Esophagus squamous epithelium (tissue), 5 donors: ENCODE results near the gene GNG12. TPM values are rescaled to one million over a fixed set of nuclear protein-coding genes. Genes with fewer than 3 reads are reported as not detected.
A peak's percentile ranks its signal among the peaks of the same experiment; 100 is the strongest.

Experiments
- DNase-seq: peaks from one replicate; lab custom pipeline; 2025; lab: John Stamatoyannopoulos, UW
- H3K27ac ChIP-seq, 4 donors: fragments of 200-600 bp; sonication (generic); one replicate each; pipeline ENCODE4 v1.5.1; 2016 to 2019; ENCODE audit warnings: mild to moderate bottlenecking in 1 of 4
- H3K27me3 ChIP-seq, 4 donors: fragments of 200-600 bp; sonication (generic); 1 replicate in 3 of 4; 2 replicates in 1 of 4; pipeline versions ENCODE4 v1.5.1 to v1.6.0; 2017 to 2021; ENCODE audit warnings: antibody characterized with exemption in 1 of 4
- H3K36me3 ChIP-seq, 3 donors: fragments of 200-600 bp; sonication (generic); one replicate each; pipeline ENCODE4 v1.5.1; 2016 to 2019
- H3K4me1 ChIP-seq, 3 donors: fragments of 200-600 bp; sonication (generic); one replicate each; pipeline ENCODE4 v1.5.1; 2017 to 2019
- H3K4me3 ChIP-seq, 4 donors: fragments of 200-600 bp; sonication (generic); 1 replicate in 3 of 4; 2 replicates in 1 of 4; pipeline ENCODE4 v1.5.1; 2016 to 2019; ENCODE audit warnings: mild to moderate bottlenecking in 2 of 4, moderate library complexity in 1 of 4
- H3K9me3 ChIP-seq, 3 donors: fragments of 200-600 bp; sonication (generic); one replicate each; pipeline ENCODE4 v1.5.1; 2016 to 2019
- CTCF ChIP-seq, 6 experiments: fragments of 450-650 bp in 4 of 6; fragments of 200-600 bp in 2 of 6; sonication (generic) in 2 of 6; IDR thresholded peaks; one replicate each; pipeline ENCODE4 v1.5.1; 2016 to 2019; ENCODE audit warnings: antibody characterized with exemption in 6 of 6, mild to moderate bottlenecking in 4 of 6, moderate library complexity in 4 of 6
- POLR2A ChIP-seq, 4 donors: fragments of 450-650 bp; IDR thresholded peaks; one replicate each; pipeline ENCODE4 v1.6.1; 2017; ENCODE audit warnings: antibody characterized with exemption in 4 of 4, mild to moderate bottlenecking in 4 of 4, moderate library complexity in 3 of 4
- whole genome bisulfite sequencing, 2 donors: methylation state at CpG; one replicate each; pipeline ENCODE4 v1.1.5; 2018; 5-methylcytosine and 5-hydroxymethylcytosine counted together
- intact Hi-C: fragments of 100-400 bp; cut with DNase I; formaldehyde crosslinking; loops from one replicate; pipeline ENCODE4 v1.15.0; 2022
- total RNA-seq, 4 donors: library from RNA; depleted of rRNA; stranded (reverse); fragments of >200 nt; gene quantifications; one replicate each; pipeline ENCODE4 v1.1.0, GENCODE V29; 2016
- donor health status: DM: yes; HTN: yes; CAD: no.

GNG12 gene
- total RNA-seq, 4 donors from 2014 or later, result 65.4 to 104 (median 89.9) TPM

- TF ChIP-seq CTCF (IDR thresholded peaks at IDR 0.05) (no peak), POLR2A (IDR thresholded peaks at IDR 0.05) (no peak)
- Histone ChIP-seq H3K4me1 (peaks cover 29 to 74% (median 42%) of the 10 kb centered on the region in 3 donors), H3K4me3 (no peak overlapping the region), H3K27ac (peak overlapping the region in 3 of 4 donors; percentile 2 to 50 (median 34)), H3K9me3 (no peaks in the 10 kb centered on the region), H3K27me3 (no peaks in the 10 kb centered on the region), H3K36me3 (peaks cover 0 to 11% (median 0%) of the 10 kb centered on the region in 3 donors)
- no peak for DNase-seq
- WGBS, 2 donors, result 70 to 75% methylated on average over 7 of the region's 7 CpGs
- intact Hi-C loops, result no loop called here
Observed at GRCh38 chr1:67711158-67711854, 122.0 kb downstream of the GNG12 start.

DNA sequence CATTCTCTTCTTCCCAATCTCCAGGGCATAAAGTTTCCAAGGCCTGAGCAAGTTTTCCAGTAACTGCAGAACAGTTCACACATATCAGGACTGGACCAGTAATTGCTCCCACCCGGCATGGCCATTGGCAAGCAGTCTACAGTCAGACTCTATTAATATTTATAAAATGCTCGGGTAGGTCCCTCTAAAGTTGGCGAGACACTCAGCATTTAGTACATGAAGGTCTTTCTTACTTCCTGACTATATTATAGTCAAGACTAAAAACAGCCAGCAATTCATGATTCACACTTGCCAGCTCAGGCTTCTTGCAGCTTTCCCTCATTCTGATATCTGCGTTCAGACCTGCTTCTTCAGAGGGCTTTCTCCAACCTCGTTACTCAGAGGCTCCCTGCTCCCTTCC, 122.8 kb downstream of the GNG12 start:
- TF ChIP-seq POLR2A (IDR thresholded peaks at IDR 0.05), result no peak
- no peak for TF ChIP-seq CTCF (IDR thresholded peaks at IDR 0.05)
- no peak overlapping the region for H3K4me3 ChIP-seq
- H3K36me3 ChIP-seq, result peaks cover 0 to 20% (median 0%) of the 10 kb centered on the region in 3 donors
- WGBS, 2 donors, result 28 to 32% methylated on average over 5 of the region's 5 CpGs
- no peaks in the 10 kb centered on the region for H3K27me3 ChIP-seq
- intact Hi-C loops, result no loop called here
- peak overlapping the region; percentile 12 to 50 (median 30) for H3K27ac ChIP-seq
- DNase-seq, result no peak
- H3K4me1 ChIP-seq, result peaks cover 29 to 65% (median 42%) of the 10 kb centered on the region in 3 donors
- H3K9me3 ChIP-seq, result no peaks in the 10 kb centered on the region

DNA sequence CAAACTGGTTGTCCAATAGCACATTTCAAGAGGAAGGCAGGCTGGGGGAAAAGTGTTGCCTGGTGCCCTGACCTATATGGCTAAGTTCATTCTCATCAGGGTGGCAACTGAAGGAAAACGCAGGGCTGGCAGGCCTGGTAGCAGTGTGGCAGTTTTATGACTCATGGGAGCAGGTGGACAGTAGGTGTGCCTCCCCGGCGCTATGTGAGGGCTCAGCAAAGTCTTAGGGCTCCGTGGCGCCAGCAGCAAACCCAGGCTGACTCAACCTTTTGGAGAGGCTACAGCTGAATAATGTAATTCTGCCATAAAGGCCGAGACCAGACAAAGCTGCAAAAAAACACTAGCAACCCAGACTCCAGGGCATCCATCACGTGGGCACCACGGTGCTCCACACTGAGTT, 124.7 kb downstream of the GNG12 start:
- 61 to 63% methylated on average over 5 to 8 of the region's 8 CpGs for WGBS, 2 donors
- peak overlapping the region; percentile 5 to 76 (median 63) for H3K27ac ChIP-seq
- TF ChIP-seq CTCF (IDR thresholded peaks at IDR 0.05) (no peak), POLR2A (IDR thresholded peaks at IDR 0.05) (peak in 1 of 4 donors; percentile 11)

DNA sequence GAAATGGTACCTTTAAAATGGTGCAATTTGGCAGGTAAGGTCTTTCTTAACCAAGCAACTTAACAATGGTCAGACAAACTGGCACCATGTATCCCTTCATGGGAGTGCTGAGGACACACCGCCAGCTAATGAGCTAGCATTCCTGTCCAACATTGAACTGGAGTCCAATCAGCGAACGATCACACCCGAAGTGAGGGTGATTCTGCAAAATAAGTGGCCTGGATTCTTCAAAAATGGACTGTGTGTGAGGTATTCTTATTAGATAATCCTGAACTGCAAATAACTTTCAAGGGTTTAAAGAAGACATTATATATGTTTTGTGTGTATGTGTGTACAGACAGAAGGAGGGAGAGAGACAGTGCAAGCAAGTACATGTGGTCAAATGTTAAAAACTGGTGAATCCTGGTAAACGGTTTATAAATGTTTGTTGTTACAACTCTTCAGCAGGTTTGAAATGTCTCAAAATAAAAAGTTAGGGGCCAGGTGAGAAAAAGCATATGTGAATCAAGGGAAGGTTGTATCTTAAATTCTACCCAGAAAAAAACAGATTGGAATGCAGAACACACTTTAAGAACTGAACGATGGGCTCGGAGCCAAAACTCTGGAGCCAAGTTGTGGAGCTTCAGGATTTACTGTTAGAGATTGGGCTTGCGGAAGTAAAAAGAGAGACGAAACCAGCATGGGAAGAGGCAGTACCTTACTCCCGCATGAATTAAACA, 127.4 kb downstream of the GNG12 start:
- intact Hi-C loops, result no loop called here
- Histone ChIP-seq H3K4me3 (no peak overlapping the region), H3K9me3 (no peaks in the 10 kb centered on the region), H3K27ac (peak overlapping the region in 1 of 4 donors; percentile 10), H3K36me3 (peaks cover 0 to 63% (median 0%) of the 10 kb centered on the region in 3 donors), H3K27me3 (no peaks in the 10 kb centered on the region), H3K4me1 (peaks cover 12 to 25% (median 22%) of the 10 kb centered on the region in 3 donors)
- 83 to 86% methylated on average over 10 of the region's 10 CpGs for WGBS, 2 donors
- TF ChIP-seq CTCF (IDR thresholded peaks at IDR 0.05), result no peak
- TF ChIP-seq POLR2A (IDR thresholded peaks at IDR 0.05), result no peak
- DNase-seq, result no peak

More for the DNA sequence above, 124.7 kb downstream of the GNG12 start:
- H3K27me3 ChIP-seq, result no peaks in the 10 kb centered on the region
- peaks cover 22 to 52% (median 33%) of the 10 kb centered on the region in 3 donors for H3K4me1 ChIP-seq
- no peak for DNase-seq
- H3K9me3 ChIP-seq, result no peaks in the 10 kb centered on the region
- no peak overlapping the region for H3K4me3 ChIP-seq
- intact Hi-C loops, result no loop called here
- peaks cover 0 to 38% (median 0%) of the 10 kb centered on the region in 3 donors for H3K36me3 ChIP-seq

GRCh38 chr1:67704351-67704750, 128.9 kb downstream of the GNG12 start:
- no peak overlapping the region for H3K4me3 ChIP-seq
- no peaks in the 10 kb centered on the region for H3K9me3 ChIP-seq
- H3K36me3 ChIP-seq, result peaks cover 0 to 69% (median 0%) of the 10 kb centered on the region in 3 donors
- H3K4me1 ChIP-seq, result peaks cover 6 to 16% (median 15%) of the 10 kb centered on the region in 3 donors
- TF ChIP-seq CTCF (IDR thresholded peaks at IDR 0.05) (no peak), POLR2A (IDR thresholded peaks at IDR 0.05) (no peak)
- no peaks in the 10 kb centered on the region for H3K27me3 ChIP-seq
- H3K27ac ChIP-seq, result no peak overlapping the region
- intact Hi-C loops, result no loop called here
- 87 to 96% methylated on average over 3 of the region's 3 CpGs for WGBS, 2 donors
- no peak for DNase-seq
